Uterus (tissue), 4 donors: ENCODE measurements around the gene PPP4R1. TPM values are rescaled to one million over a fixed set of nuclear protein-coding genes. Genes with fewer than 3 reads are reported as not detected.

Experiments
- DNase-seq, 2 donors: peaks; one replicate each; pipeline ENCODE4 v3.0.0-alpha.2; 2019 to 2020
- H3K27ac ChIP-seq, 2 donors: fragments of 200-600 bp; sonication (generic); 1 replicate in 1 of 2; 2 replicates in 1 of 2; pipeline ENCODE4 v1.5.1; 2016 to 2018
- H3K27me3 ChIP-seq, 2 donors: fragments of 200-600 bp; sonication (generic); one replicate each; pipeline ENCODE4 v1.5.1; 2018 to 2019; ENCODE audit warnings: control low read depth in 1 of 2
- H3K36me3 ChIP-seq, 2 donors: fragments of 200-600 bp; sonication (generic); one replicate each; pipeline ENCODE4 v1.5.1; 2019; ENCODE audit warnings: control low read depth in 1 of 2
- H3K4me1 ChIP-seq, 2 donors: fragments of 200-600 bp; sonication (generic); one replicate each; pipeline ENCODE4 v1.5.1; 2018 to 2019; ENCODE audit warnings: control low read depth in 1 of 2
- H3K4me3 ChIP-seq, 2 donors: fragments of 200-600 bp; sonication (generic); 1 replicate in 1 of 2; 2 replicates in 1 of 2; pipeline ENCODE4 v1.5.1; 2018 to 2019; ENCODE audit warnings: mild to moderate bottlenecking in 1 of 2
- H3K9me3 ChIP-seq, 2 donors: fragments of 200-600 bp; sonication (generic); one replicate each; pipeline ENCODE4 v1.5.1; 2019; ENCODE audit warnings: control low read depth in 1 of 2
- CTCF ChIP-seq, 4 experiments: fragments of 200-600 bp in 2 of 4; fragments of 450-650 bp in 2 of 4; sonication (generic) in 2 of 4; IDR thresholded peaks; one replicate each; pipeline ENCODE4 v1.5.1; 2016 to 2019; ENCODE audit warnings: antibody characterized with exemption in 4 of 4, mild to moderate bottlenecking in 2 of 4, moderate library complexity in 1 of 4
- POLR2A ChIP-seq, 2 donors: fragments of 450-650 bp; IDR thresholded peaks; one replicate each; pipeline ENCODE4 v1.6.1; 2016; ENCODE audit warnings: antibody characterized with exemption in 2 of 2, mild to moderate bottlenecking in 1 of 2, moderate library complexity in 1 of 2
- intact Hi-C: fragments of 100-400 bp; cut with DNase I; formaldehyde crosslinking; loops from one replicate; pipeline ENCODE4 v1.15.1; 2023; ENCODE audit warnings: low total_unique reads
- total RNA-seq, 4 donors: library from RNA; depleted of rRNA in 3 of 4; stranded (reverse); fragments of >200 nt in 3 of 4; gene quantifications; one replicate each; pipeline versions ENCODE4 v1.1.0 to v1.2.4, GENCODE V29; 2014 to 2023
- donor health status: DM: yes; HTN: yes; CAD: no.

The PPP4R1 gene
- total RNA-seq, 4 donors from 2014 or later = 103 to 720 (median 185) TPM

GRCh38 chr18:9521770-9522169, 92.6 kb downstream of the PPP4R1 start:
- no peak for TF ChIP-seq POLR2A (IDR thresholded peaks at IDR 0.05)
- TF ChIP-seq CTCF (IDR thresholded peaks at IDR 0.05) = no peak
- intact Hi-C loops = no loop called here
- H3K36me3 ChIP-seq = no peaks in the 10 kb centered on the region
- no peaks in the 10 kb centered on the region for H3K27me3 ChIP-seq
- no peak overlapping the region for H3K27ac ChIP-seq
- no peak overlapping the region for H3K4me3 ChIP-seq
- peaks cover 0 to 4% of the 10 kb centered on the region in 2 donors for H3K4me1 ChIP-seq
- no peaks in the 10 kb centered on the region for H3K9me3 ChIP-seq
- DNase-seq = no peak

- TF ChIP-seq CTCF (IDR thresholded peaks at IDR 0.05) (no peak), POLR2A (IDR thresholded peaks at IDR 0.05) (no peak)
- Histone ChIP-seq H3K27me3 (no peaks in the 10 kb centered on the region), H3K27ac (peak overlapping the region in 1 of 2 donors; percentile 12), H3K4me3 (no peak overlapping the region), H3K9me3 (no peaks in the 10 kb centered on the region), H3K36me3 (no peaks in the 10 kb centered on the region), H3K4me1 (peaks cover 0 to 4% of the 10 kb centered on the region in 2 donors)
- intact Hi-C loops = no loop called here
- DNase-seq = no peak
Observed at GRCh38 chr18:9520666-9521065, 93.7 kb downstream of the PPP4R1 start.

GRCh38 chr18:9519399-9519798, 95.0 kb downstream of the PPP4R1 start:
- Histone ChIP-seq H3K27ac (no peak overlapping the region), H3K4me1 (peaks cover 0 to 4% of the 10 kb centered on the region in 2 donors), H3K4me3 (no peak overlapping the region), H3K9me3 (no peaks in the 10 kb centered on the region), H3K27me3 (no peaks in the 10 kb centered on the region), H3K36me3 (no peaks in the 10 kb centered on the region)
- intact Hi-C loops = no loop called here
- TF ChIP-seq POLR2A (IDR thresholded peaks at IDR 0.05) (no peak), CTCF (IDR thresholded peaks at IDR 0.05) (no peak)
- no peak for DNase-seq

- H3K4me1 ChIP-seq = peaks cover 0 to 4% of the 10 kb centered on the region in 2 donors
- H3K4me3 ChIP-seq = no peak overlapping the region
- no peak for DNase-seq
- H3K9me3 ChIP-seq = no peaks in the 10 kb centered on the region
- H3K36me3 ChIP-seq = no peaks in the 10 kb centered on the region
- intact Hi-C loops = no loop called here
- H3K27me3 ChIP-seq = no peaks in the 10 kb centered on the region
- H3K27ac ChIP-seq = no peak overlapping the region
- TF ChIP-seq POLR2A (IDR thresholded peaks at IDR 0.05) (no peak), CTCF (IDR thresholded peaks at IDR 0.05) (no peak)
Observed at GRCh38 chr18:9517869-9518268, 96.5 kb downstream of the PPP4R1 start.

- no peaks in the 10 kb centered on the region for H3K9me3 ChIP-seq
- intact Hi-C loops = no loop called here
- TF ChIP-seq CTCF (IDR thresholded peaks at IDR 0.05) = peak; percentile 59 to 76 (median 72)
- TF ChIP-seq POLR2A (IDR thresholded peaks at IDR 0.05) = no peak
- no peaks in the 10 kb centered on the region for H3K36me3 ChIP-seq
- no peaks in the 10 kb centered on the region for H3K27me3 ChIP-seq
- no peak overlapping the region for H3K4me3 ChIP-seq
- no peak for DNase-seq
- H3K27ac ChIP-seq = no peak overlapping the region
- peaks cover 0 to 4% of the 10 kb centered on the region in 2 donors for H3K4me1 ChIP-seq
Observed at GRCh38 chr18:9516437-9517064, 97.8 kb downstream of the PPP4R1 start.
